Bone marrow (tissue), 2 donors: ENCODE data around the gene CMIP.
A peak's percentile ranks its signal among the peaks of the same experiment; 100 is the strongest.
"Not testable (repeated sequence)": the region's sequence is repeated elsewhere in the genome, so short reads cannot be mapped to it uniquely, and the experiment has no call there.

Source experiments
- DNase-seq, 2 donors: peaks; one replicate each; lab custom pipeline; 2025; lab: John Stamatoyannopoulos, UW

The CMIP gene

GRCh38 chr16:81719993-81720392 lies 275.4 kb downstream of the CMIP start:
- DNase-seq, result no peak

DNA sequence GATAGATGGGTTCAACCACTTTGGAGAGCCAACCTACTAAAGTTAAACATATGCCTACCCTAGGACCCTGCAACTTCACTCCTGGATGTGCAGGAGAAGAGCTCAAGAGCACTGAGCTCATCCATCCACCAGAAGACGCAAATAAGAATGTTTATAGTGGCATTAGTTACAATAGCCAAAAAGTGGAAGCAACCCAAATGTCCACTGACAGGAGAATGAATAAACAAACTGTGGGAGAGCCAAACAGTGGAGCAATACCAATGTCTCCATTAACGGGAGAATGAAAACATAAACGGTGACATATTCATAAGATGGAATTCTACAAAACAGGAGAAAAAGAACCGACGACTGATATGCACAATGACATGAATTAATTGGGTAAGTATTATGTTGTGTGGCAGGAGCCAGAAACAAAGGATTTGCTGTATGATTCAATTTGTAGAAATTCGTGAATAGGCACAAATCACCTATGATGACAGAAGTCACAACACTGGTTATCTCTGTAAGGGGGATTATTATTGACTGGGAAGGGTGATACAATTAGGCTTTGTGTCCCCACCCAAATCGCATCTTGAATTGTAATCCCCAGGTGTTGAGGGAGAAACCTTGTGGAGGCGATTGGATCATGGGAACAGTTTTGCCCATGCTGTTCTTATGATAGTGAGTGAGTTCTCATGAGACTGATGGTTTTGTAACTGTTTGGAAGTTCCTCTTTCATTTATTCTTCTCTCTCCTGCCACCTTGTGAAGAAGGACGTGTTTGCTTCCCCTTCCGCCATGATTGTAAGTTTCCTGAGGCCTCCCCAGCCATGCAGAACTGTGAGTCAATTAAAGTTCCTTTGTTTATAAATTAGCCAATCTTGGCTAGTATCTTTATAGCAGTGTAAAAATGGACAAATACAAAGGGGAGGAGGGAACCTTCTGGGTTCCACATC lies 276.6 kb downstream of the CMIP start:
- DNase-seq, result peak in 1 of 2 donors; percentile 28

DNA sequence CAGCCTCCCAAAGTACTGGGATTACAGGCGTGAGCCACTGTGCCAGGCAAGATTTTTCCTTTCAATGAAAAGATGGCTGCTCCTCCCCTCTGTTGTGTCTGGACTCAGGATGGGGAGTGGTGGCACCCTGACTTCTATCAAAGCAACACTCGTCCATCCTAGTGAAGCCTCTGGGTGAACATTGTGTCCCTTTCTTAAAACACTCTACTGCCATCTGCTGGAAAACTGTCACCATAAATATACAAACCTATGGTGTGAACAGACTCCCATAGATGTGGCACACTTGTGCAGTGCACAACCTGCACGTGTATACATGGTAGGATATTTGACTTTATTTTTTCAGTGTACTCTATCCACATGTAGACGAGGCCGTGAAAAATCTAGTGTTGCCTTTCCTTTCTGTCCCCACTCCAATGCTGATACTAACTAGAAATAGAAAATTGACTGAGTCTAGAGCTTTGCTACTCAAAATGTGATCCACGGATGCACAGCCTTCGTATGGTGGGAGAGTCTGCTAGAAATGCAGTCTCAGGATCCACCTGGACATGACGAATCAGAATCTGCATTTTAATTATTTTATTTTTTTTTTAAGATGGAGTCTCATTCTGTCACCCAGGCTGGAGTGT lies 278.6 kb downstream of the CMIP start:
- peak in 1 of 2 donors; percentile 84 for DNase-seq

DNA sequence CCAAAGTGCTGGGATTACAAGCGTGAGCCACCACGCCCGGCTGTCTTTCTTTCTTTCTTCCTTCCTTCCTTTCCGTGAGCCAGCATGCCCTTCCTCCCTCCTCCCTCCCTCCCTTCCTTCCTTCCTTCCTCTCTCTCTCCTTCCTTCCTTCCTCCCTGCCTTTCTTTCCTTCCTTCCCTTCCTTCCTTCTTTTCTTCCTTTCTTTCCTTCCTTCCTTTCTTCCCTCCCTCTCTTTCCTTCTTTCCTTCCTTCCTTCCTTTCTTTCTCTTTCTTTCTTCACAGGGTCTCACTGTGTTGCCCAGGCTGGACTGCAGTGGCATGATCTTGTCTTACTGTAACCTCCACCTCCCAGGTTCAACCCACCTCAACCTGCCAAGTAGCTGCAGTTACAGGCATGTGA lies 283.8 kb downstream of the CMIP start:
- DNase-seq, result no peak

- no peak for DNase-seq
Observed at GRCh38 chr16:81729451-81729850, 284.8 kb downstream of the CMIP start.

DNA sequence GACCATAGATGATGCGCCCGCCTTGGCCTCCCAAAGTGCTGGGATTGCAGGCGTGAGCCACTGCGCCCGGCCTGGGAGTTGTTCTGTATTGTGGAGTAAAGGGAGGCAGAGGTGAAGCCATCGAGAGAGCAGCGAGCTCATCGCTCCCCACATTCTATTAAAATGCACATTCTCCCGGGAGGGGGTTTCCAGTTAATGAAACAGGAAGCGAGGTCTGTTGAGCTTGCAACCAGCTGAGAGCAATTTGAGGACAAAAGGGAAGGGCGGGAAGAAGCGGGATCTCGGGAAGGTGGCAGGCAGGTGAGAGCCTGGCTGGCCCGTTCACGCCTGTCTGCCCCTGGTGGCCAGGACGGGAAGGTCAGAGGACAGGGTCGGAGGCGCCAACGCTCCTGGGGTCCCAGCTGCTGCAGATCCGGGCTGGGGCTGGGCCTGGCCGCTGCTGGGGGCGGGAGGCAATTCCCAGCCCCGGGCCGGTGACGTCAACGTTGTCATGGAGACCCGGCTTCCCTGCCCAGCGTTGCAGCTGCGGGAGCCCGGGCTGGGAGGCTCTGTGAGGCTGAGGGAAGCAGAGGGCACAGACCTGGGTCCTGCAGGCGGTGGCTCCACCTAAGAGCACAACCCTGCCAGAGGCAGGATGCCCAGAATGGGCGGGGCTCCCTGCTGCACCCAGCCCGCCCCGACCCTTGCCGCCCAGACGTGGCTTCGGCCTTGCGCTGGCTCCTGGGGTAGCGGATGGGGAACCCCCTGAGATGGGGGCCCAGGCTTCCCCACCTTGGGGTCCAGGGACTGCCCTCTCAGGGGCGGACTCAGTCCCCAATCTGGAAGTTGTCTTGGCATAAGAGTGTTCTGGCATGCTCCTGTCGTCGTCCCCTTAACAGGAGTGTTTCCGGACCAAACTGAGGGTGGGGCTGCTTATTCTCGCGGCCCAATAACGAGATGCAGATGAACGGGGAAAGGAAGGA lies 285.8 kb downstream of the CMIP start:
- DNase-seq, result peak; percentile 27 to 47

- DNase-seq, result no peak
Observed at GRCh38 chr16:81731649-81732048, 287.0 kb downstream of the CMIP start.

DNA sequence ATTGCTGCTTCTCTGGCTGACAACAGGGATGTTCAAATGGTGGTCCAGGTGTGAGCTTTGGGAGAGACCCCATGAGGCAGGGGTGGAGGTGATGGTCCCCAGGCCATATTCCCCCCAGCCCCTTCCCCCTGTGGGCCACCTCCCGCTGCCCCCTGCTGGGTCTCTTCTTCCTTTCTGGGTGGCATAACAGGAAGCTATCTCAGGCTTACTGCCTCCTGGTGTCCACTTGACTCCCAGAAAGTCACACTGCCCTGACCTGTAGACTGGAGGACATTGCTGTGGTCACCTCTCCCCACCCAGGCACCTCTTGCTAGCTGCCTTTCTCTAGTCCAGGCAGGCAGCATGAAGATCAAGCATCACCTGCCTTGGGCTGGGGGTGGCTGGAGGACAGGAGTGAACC lies 288.1 kb downstream of the CMIP start:
- DNase-seq, result no peak

DNA sequence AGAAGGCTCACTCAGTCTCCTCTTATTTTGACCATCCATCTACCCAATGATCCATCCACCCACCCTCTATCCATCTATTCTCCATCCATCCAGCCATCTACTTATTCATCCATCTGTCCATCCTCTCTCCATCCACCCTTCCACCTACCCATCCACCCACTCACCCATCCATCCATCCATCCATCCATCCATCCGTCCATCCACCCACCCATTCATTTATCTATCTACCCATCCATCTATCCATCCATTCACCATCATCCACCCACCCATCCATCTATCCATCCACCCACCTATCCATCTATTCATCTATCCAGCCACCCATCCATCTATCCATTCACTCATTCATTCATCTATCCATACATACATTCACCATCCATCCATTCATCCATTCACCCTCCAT lies 288.7 kb downstream of the CMIP start:
- no peak for DNase-seq

- DNase-seq, result no peak
Observed at GRCh38 chr16:81734632-81735434, 290.2 kb downstream of the CMIP start.

GRCh38 chr16:81737885-81738536 lies 293.4 kb downstream of the CMIP start:
- DNase-seq, result peak; percentile 46 to 65

GRCh38 chr16:81738783-81739496 lies 294.3 kb downstream of the CMIP start:
- DNase-seq, result peak; percentile 28 to 94

GRCh38 chr16:81739503-81739902 lies 294.9 kb downstream of the CMIP start:
- no peak for DNase-seq

DNA sequence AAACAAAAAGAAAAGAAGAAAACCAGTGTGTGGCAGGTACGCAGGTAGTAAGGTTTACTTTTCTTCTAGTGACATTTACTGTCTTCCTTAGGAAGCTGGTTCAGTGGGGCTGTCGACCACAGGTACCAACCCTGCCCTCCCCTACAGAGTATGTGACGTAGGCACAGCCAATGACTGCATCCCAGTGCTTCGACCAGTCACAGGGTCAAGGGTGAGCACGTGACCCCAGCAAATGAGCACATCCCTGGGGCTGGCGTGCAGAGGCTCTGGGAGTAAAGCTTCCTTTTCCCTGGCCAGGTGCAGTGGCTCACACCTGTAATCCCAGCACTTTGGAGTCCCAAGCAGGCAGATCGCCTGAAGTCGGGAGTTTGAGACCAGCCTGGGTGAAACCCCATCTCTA lies 295.6 kb downstream of the CMIP start:
- no peak for DNase-seq

DNA sequence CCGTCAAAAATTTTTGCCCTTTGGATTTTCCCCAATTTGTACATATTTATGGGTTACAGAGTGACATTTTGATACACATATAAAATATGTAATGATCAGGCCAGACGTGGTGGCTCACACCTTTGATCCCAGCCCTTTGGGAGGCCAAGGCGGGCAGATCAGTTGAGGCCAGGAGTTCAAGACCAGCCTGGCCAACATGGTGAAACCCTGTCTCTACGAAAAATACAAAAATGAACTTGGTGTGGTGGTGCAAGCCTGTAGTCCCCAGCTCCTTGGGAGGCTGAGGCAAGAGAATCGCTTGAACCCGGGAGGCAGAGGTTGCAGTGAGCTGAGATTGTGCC lies 296.8 kb downstream of the CMIP start:
- DNase-seq, result not testable (repeated sequence)

DNA sequence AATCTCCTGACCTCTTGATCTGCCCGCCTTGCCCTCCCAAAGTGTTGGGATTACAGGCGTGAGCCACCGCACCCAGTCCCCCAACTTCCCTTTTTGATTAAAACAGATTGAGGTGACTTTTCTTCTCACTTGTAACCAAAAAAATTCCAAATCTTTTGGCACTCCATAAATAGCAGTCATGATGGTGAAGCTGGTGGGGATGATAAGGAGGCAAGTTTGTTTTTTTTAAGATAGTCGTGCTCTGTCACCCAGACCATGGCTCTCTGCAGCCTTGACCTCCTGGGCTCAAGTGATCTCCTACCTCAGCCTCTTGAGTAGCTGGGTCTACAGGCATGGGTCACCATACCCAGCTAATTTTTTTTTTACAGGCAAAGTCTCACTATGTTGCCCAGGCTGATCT lies 299.8 kb downstream of the CMIP start:
- no peak for DNase-seq

DNA sequence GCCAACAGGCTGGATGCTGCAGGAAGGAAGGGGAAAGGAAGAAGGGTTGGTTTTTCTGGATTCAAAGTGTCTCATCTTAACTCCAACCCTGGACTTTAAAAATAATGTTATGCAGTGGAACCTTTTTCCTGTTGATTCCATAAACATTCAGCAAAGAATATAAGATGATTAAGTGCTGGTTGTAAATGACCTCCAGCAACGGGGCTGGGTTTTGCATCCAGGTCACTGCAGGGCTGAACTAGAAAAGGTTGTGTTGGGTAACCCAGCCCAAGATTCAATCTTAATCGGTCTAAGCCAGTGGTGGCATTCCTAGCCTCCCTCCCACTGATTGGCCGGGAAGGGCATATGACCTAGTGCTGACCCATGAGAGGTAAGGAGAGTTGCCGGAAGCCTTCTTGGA lies 300.3 kb downstream of the CMIP start:
- no peak for DNase-seq

DNA sequence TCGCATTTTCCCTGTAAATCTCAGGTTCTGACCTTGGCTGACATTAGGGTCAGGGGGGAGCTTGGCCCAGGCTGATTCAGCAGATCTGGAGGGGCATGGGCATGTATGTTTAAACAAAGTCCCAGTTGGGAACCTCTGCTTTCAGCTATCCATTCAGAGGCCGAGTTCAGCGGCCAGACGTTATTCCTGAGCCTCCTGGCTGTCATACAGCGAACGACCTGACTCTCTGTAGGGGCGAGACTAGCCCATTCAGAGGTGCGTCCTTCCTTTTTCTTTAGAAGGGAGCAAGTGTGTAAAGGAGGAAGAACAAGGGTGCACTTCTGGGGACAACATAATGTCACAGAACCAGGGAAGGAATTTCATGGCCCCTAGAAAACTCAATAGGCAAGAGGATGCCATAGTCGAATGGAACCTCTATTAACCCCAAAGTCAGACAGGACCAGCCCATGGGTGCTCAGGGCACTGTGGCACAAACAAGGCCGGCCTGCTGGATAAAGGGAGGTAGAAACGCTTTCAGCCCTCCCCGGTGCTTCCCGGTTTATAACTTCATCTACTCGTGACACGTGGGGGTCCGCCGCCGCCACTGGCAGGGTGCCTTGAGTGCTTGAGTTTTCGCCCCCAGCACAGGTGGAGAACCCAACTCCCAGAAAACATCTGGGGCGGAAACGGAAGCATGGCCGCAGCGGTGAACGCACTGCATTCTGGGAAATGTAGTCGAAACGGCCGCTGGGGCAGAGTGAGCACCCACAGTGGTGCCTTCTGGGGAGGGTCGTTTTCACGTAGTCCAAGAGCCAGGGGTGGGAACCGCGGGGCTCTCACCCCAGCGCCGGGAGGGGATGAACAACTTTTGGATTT lies 301.3 kb downstream of the CMIP start:
- DNase-seq, result peak; percentile 26 to 33

- DNase-seq, result no peak
Observed at GRCh38 chr16:81746566-81746965, 302.0 kb downstream of the CMIP start.
